IPS-NIHi7 (cell line): ENCODE measurements around the gene CMTR1.

ENCODE experiments used
- DNase-seq: peaks from one replicate; pipeline ENCODE4 v3.0.0; 2012; ENCODE audit warnings: mixed read lengths; ENCODE audit errors: extremely low spot score

The CMTR1 gene

GRCh38 chr6:37477656-37478435 is 44.8 kb downstream of the CMTR1 start:
- no peak for DNase-seq

- DNase-seq = no peak
Observed at GRCh38 chr6:37478827-37479226, 45.8 kb downstream of the CMTR1 start.

- no peak for DNase-seq
Observed at GRCh38 chr6:37479266-37479854, 46.3 kb downstream of the CMTR1 start.

- DNase-seq = no peak
Observed at GRCh38 chr6:37480118-37480736, 47.2 kb downstream of the CMTR1 start.

- DNase-seq = peak; percentile 36
Observed at GRCh38 chr6:37480951-37481534, 48.0 kb downstream of the CMTR1 start.

GRCh38 chr6:37481711-37482605 is 48.9 kb downstream of the CMTR1 start:
- DNase-seq = no peak

GRCh38 chr6:37482606-37483251 is 49.7 kb downstream of the CMTR1 start:
- no peak for DNase-seq

- no peak for DNase-seq
Observed at GRCh38 chr6:37483252-37483901, 50.4 kb downstream of the CMTR1 start.

GRCh38 chr6:37483917-37484785 is 51.1 kb downstream of the CMTR1 start:
- DNase-seq = peak; percentile 89

GRCh38 chr6:37484786-37485170 is 51.8 kb downstream of the CMTR1 start:
- no peak for DNase-seq

- peak; percentile 41 for DNase-seq
Observed at GRCh38 chr6:37485291-37485702, 52.3 kb downstream of the CMTR1 start.

- no peak for DNase-seq
Observed at GRCh38 chr6:37486121-37486839, 53.3 kb downstream of the CMTR1 start.

GRCh38 chr6:37487591-37488380 is 54.8 kb downstream of the CMTR1 start:
- DNase-seq = no peak

- no peak for DNase-seq
Observed at GRCh38 chr6:37488476-37488875, 55.5 kb downstream of the CMTR1 start.

GRCh38 chr6:37489697-37490336 is 56.8 kb downstream of the CMTR1 start:
- DNase-seq = no peak

- no peak for DNase-seq
Observed at GRCh38 chr6:37490536-37491170, 57.6 kb downstream of the CMTR1 start.

GRCh38 chr6:37491171-37491829 is 58.3 kb downstream of the CMTR1 start:
- no peak for DNase-seq
